Hypothalamus (tissue), 51 donors: ENCODE measurements around the gene NAB2.
"Not testable (repeated sequence)": the region's sequence is repeated elsewhere in the genome, so short reads cannot be mapped to it uniquely, and the experiment has no call there.

Source experiments
- DNase-seq, 51 donors: peaks; one replicate each; lab custom pipeline; 2025; lab: John Stamatoyannopoulos, UW

Gene NAB2

GRCh38 chr12:57066245-57066644 lies 22.7 kb upstream of the NAB2 start:
- DNase-seq = no peak

GRCh38 chr12:57069523-57069922 lies 19.4 kb upstream of the NAB2 start:
- DNase-seq = peak in 32 of 51 donors; percentile 8 to 73 (median 44)

- DNase-seq = no peak
Observed at GRCh38 chr12:57072661-57073060, 16.3 kb upstream of the NAB2 start.

- DNase-seq = not testable (repeated sequence)
Observed at GRCh38 chr12:57073566-57074450, 15.1 kb upstream of the NAB2 start.

- DNase-seq = peak; percentile 42 to 99 (median 97)
Observed at GRCh38 chr12:57078519-57079404, 10.2 kb upstream of the NAB2 start, which contains the start of gene NEMP1. Gene NEMP1 (minus strand): TSS chr12:57078791. CDS start chr12:57078745, 46 bp downstream.

GRCh38 chr12:57079821-57080220 lies 9.1 kb upstream of the NAB2 start:
- DNase-seq = no peak

- no peak for DNase-seq
Observed at GRCh38 chr12:57080855-57081254, 8.1 kb upstream of the NAB2 start.

GRCh38 chr12:57085999-57086492 lies 2.9 kb upstream of the NAB2 start:
- DNase-seq = peak in 5 of 51 donors; percentile 10 to 58 (median 24)

GRCh38 chr12:57086493-57087009 lies 2.4 kb upstream of the NAB2 start:
- DNase-seq = peak in 33 of 51 donors; percentile 7 to 76 (median 32)

- DNase-seq = peak in 45 of 51 donors; percentile 30 to 86 (median 62)
Observed at GRCh38 chr12:57087010-57087690, 1.8 kb upstream of the NAB2 start.

GRCh38 chr12:57087691-57088353 lies 1.1 kb upstream of the NAB2 start:
- DNase-seq = peak in 27 of 51 donors; percentile 14 to 76 (median 46)

- peak in 41 of 51 donors; percentile 18 to 75 (median 47) for DNase-seq
Observed at GRCh38 chr12:57089271-57090245, 644 bp downstream of the NAB2 start.

GRCh38 chr12:57090490-57090889 lies 1.6 kb downstream of the NAB2 start:
- no peak for DNase-seq

GRCh38 chr12:57090924-57091637 lies 2.2 kb downstream of the NAB2 start:
- peak in 38 of 51 donors; percentile 8 to 76 (median 40) for DNase-seq

GRCh38 chr12:57091638-57092528 lies 3.0 kb downstream of the NAB2 start:
- DNase-seq = no peak

- DNase-seq = no peak
Observed at GRCh38 chr12:57092529-57092862, 3.6 kb downstream of the NAB2 start.
